Liver (tissue), 9 donors: ENCODE measurements around the gene CR1L. TPM values are rescaled to one million over a fixed set of nuclear protein-coding genes. Genes with fewer than 3 reads are reported as not detected.

Source experiments
- DNase-seq: peaks from one replicate; pipeline ENCODE4 v3.0.0-alpha.2; 2017; ENCODE audit warnings: low spot score
- H3K27ac ChIP-seq, 2 donors: one replicate each; pipeline ENCODE4 v1.7.0; 2013; ENCODE audit warnings: inconsistent platforms in 2 of 2, low read length in 2 of 2, control low read depth in 1 of 2, low read depth in 1 of 2, mild to moderate bottlenecking in 1 of 2
- H3K27me3 ChIP-seq, 4 donors: one replicate each; pipeline versions ENCODE4 v1.6.1 to v1.7.0; 2013; ENCODE audit warnings: low read length in 3 of 4, inconsistent platforms in 1 of 4, mild to moderate bottlenecking in 1 of 4, moderate library complexity in 1 of 4; ENCODE audit not compliant: control insufficient read depth in 4 of 4, insufficient read depth in 4 of 4
- H3K36me3 ChIP-seq, 4 donors: one replicate each; pipeline versions ENCODE4 v1.6.1 to v1.7.0; 2013; ENCODE audit warnings: low read length in 3 of 4, mild to moderate bottlenecking in 3 of 4, low read depth in 1 of 4, moderate library complexity in 1 of 4; ENCODE audit not compliant: control insufficient read depth in 4 of 4, insufficient read depth in 3 of 4
- H3K4me1 ChIP-seq, 4 donors: one replicate each; pipeline versions ENCODE4 v1.6.1 to v1.7.0; 2013; ENCODE audit warnings: low read length in 3 of 4, mild to moderate bottlenecking in 3 of 4, moderate library complexity in 1 of 4; ENCODE audit not compliant: control insufficient read depth in 4 of 4, insufficient read depth in 4 of 4
- H3K4me3 ChIP-seq, 3 donors: one replicate each; pipeline versions ENCODE4 v1.6.1 to v1.7.0; 2013; ENCODE audit warnings: low read length in 3 of 3, control low read depth in 1 of 3, low read depth in 1 of 3, mild to moderate bottlenecking in 1 of 3
- H3K9ac ChIP-seq, 2 donors: one replicate each; pipeline ENCODE4 v1.7.0; 2013; ENCODE audit warnings: low read length in 2 of 2, mild to moderate bottlenecking in 2 of 2, moderate library complexity in 2 of 2, control low read depth in 1 of 2, low read depth in 1 of 2
- H3K9me3 ChIP-seq, 4 donors: one replicate each; pipeline versions ENCODE4 v1.6.1 to v1.7.0; 2013; ENCODE audit warnings: low read length in 3 of 4; ENCODE audit not compliant: control insufficient read depth in 4 of 4
- CTCF ChIP-seq: fragments of 150-350 bp; IDR thresholded peaks from 2 replicates; pipeline ENCODE4 v1.5.1; 2017; ENCODE audit warnings: improper control_type of control experiment, low read depth, low read length; ENCODE audit not compliant: missing input control
- EGR1 ChIP-seq, 2 donors: IDR thresholded peaks; 2 replicates each; pipeline ENCODE4 v1.6.1; 2016 to 2018; ENCODE audit warnings: antibody characterized with exemption in 2 of 2, low read depth in 2 of 2
- FOXA1 ChIP-seq: IDR thresholded peaks from 2 replicates; pipeline ENCODE4 v1.6.1; 2016; ENCODE audit warnings: antibody characterized with exemption
- FOXA2 ChIP-seq: IDR thresholded peaks from 2 replicates; pipeline ENCODE4 v1.6.1; 2016; ENCODE audit warnings: antibody characterized with exemption
- GABPA ChIP-seq, 2 donors: IDR thresholded peaks in 1 of 2; conservative IDR thresholded peaks in 1 of 2; 2 replicates each; pipeline ENCODE4 v1.6.1; 2016; ENCODE audit warnings: antibody characterized with exemption in 2 of 2, mild to moderate bottlenecking in 1 of 2, moderate library complexity in 1 of 2
- HNF4A ChIP-seq, 2 donors: conservative IDR thresholded peaks; 2 replicates each; pipeline ENCODE4 v1.6.1; 2016; ENCODE audit warnings: antibody characterized with exemption in 2 of 2, mild to moderate bottlenecking in 2 of 2
- HNF4G ChIP-seq: IDR thresholded peaks from 2 replicates; pipeline ENCODE4 v1.6.1; 2016; ENCODE audit warnings: antibody characterized with exemption
- JUND ChIP-seq, 2 donors: IDR thresholded peaks; 2 replicates each; pipeline ENCODE4 v1.6.1; 2016; ENCODE audit warnings: antibody characterized with exemption in 2 of 2
- MAX ChIP-seq: IDR thresholded peaks from 2 replicates; pipeline ENCODE4 v1.6.1; 2016; ENCODE audit warnings: antibody characterized with exemption
- NR2F2 ChIP-seq: IDR thresholded peaks from 2 replicates; pipeline ENCODE4 v1.6.1; 2016; ENCODE audit warnings: antibody characterized with exemption
- RAD21 ChIP-seq, 2 donors: IDR thresholded peaks; 2 replicates each; pipeline ENCODE4 v1.6.1; 2016; ENCODE audit warnings: antibody characterized with exemption in 2 of 2, mild to moderate bottlenecking in 2 of 2
- RXRA ChIP-seq, 2 donors: IDR thresholded peaks; 2 replicates each; pipeline ENCODE4 v1.6.1; 2017 to 2018; ENCODE audit warnings: antibody characterized with exemption in 2 of 2, mild to moderate bottlenecking in 1 of 2
- SP1 ChIP-seq: IDR thresholded peaks from 2 replicates; pipeline ENCODE4 v1.6.1; 2018; ENCODE audit warnings: antibody characterized with exemption, mild to moderate bottlenecking
- TAF1 ChIP-seq: conservative IDR thresholded peaks from 2 replicates; pipeline ENCODE4 v1.6.1; 2016; ENCODE audit warnings: antibody characterized with exemption, mild to moderate bottlenecking
- YY1 ChIP-seq: IDR thresholded peaks from 2 replicates; pipeline ENCODE4 v1.6.1; 2016; ENCODE audit warnings: antibody characterized with exemption, mild to moderate bottlenecking
- ZBTB33 ChIP-seq: IDR thresholded peaks from 2 replicates; pipeline ENCODE4 v1.6.1; 2016; ENCODE audit warnings: antibody characterized with exemption
- WGBS: extraction: QIAGEN DNeasy Blood & Tissue Kit; methylation state at CpG from one replicate; pipeline ENCODE4 v1.1.7; 2013; 5-methylcytosine and 5-hydroxymethylcytosine counted together
- polyA plus RNA-seq, 2 donors: library from polyadenylated mRNA; stranded (reverse) in 1 of 2; unstranded in 1 of 2; fragments of 200-250 nt in 1 of 2; fragments of >200 nt in 1 of 2; fragmentation: Nextera tagmentation in 1 of 2; extraction: Ambion mirVana in 1 of 2; gene quantifications; one replicate each; pipeline versions ENCODE4 v1.2.1 to v1.2.3, GENCODE V29; 2013 to 2015
- total RNA-seq, 2 donors: library from RNA; depleted of rRNA; stranded (reverse); fragments of >200 nt; gene quantifications; one replicate each; pipeline ENCODE4 v1.2.3, GENCODE V29; 2014
- TF ChIP-seq, protein P1 (sequence below): IDR thresholded peaks from 2 replicates; pipeline ENCODE4 v1.6.1; 2016; ENCODE audit warnings: antibody characterized with exemption, mild to moderate bottlenecking
- TF ChIP-seq, protein P2 (sequence below): IDR thresholded peaks from 2 replicates; pipeline ENCODE4 v1.6.1; 2016; ENCODE audit warnings: antibody characterized with exemption
- donor health status: healthy.
- donor health status: healthy.
- donor health status: healthy.
- donor health status: healthy.
- donor health status: healthy.

The CR1L gene
- total and polyA plus RNA-seq, 4 donors, result 0.18 to 30.9 (median 0.42) TPM

DNA sequence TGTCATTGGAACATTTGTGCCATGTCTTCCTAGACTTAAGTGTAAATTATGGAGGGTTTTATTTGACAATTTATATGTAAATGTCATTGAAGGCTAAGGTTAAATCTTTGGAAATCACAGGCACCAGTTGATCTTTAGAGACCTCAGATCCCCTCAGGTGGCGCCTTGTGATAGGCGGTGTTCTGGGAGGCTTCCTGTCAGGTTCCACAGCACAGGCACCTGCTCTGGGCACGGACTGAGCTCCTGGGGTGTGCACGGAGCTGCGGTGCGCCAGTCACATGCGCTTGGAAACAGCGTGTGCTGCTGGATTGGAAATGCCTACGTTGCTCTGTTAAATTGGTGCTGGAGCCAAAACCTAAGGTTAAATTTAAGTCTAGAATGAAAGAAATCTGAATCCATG lies 119.0 kb downstream of the CR1L start:
- no peak overlapping the region for H3K9ac ChIP-seq
- H3K36me3 ChIP-seq, result peaks cover 7 to 58% (median 46%) of the 10 kb centered on the region in 4 donors
- no peak overlapping the region for H3K27ac ChIP-seq
- no peak for TF ChIP-seq FOXA2
- TF ChIP-seq GABPA (IDR thresholded peaks at IDR 0.05 in 1 of 2, conservative IDR thresholded peaks at IDR 0.05 in 1 of 2), result no peak
- no peak for TF ChIP-seq YY1
- TF ChIP-seq, protein P1, sequence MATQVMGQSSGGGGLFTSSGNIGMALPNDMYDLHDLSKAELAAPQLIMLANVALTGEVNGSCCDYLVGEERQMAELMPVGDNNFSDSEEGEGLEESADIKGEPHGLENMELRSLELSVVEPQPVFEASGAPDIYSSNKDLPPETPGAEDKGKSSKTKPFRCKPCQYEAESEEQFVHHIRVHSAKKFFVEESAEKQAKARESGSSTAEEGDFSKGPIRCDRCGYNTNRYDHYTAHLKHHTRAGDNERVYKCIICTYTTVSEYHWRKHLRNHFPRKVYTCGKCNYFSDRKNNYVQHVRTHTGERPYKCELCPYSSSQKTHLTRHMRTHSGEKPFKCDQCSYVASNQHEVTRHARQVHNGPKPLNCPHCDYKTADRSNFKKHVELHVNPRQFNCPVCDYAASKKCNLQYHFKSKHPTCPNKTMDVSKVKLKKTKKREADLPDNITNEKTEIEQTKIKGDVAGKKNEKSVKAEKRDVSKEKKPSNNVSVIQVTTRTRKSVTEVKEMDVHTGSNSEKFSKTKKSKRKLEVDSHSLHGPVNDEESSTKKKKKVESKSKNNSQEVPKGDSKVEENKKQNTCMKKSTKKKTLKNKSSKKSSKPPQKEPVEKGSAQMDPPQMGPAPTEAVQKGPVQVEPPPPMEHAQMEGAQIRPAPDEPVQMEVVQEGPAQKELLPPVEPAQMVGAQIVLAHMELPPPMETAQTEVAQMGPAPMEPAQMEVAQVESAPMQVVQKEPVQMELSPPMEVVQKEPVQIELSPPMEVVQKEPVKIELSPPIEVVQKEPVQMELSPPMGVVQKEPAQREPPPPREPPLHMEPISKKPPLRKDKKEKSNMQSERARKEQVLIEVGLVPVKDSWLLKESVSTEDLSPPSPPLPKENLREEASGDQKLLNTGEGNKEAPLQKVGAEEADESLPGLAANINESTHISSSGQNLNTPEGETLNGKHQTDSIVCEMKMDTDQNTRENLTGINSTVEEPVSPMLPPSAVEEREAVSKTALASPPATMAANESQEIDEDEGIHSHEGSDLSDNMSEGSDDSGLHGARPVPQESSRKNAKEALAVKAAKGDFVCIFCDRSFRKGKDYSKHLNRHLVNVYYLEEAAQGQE, result no peak
- TF ChIP-seq JUND (IDR thresholded peaks at IDR 0.05), result no peak
- no peak for TF ChIP-seq EGR1 (IDR thresholded peaks at IDR 0.05; ENCODE audit: low read depth in 2 of 2)
- TF ChIP-seq, protein P2, sequence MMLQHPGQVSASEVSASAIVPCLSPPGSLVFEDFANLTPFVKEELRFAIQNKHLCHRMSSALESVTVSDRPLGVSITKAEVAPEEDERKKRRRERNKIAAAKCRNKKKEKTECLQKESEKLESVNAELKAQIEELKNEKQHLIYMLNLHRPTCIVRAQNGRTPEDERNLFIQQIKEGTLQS, result no peak
- no peak for TF ChIP-seq MAX
- no peak for TF ChIP-seq SP1
- TF ChIP-seq FOXA1, result no peak
- TF ChIP-seq TAF1, result no peak
- no peak for TF ChIP-seq HNF4A (conservative IDR thresholded peaks at IDR 0.05)
- no peak for TF ChIP-seq CTCF
- TF ChIP-seq HNF4G, result no peak
- TF ChIP-seq RAD21 (IDR thresholded peaks at IDR 0.05), result no peak
- TF ChIP-seq ZBTB33, result no peak
- no peak for TF ChIP-seq RXRA (IDR thresholded peaks at IDR 0.05)
- TF ChIP-seq NR2F2, result no peak
- no peak for DNase-seq
- H3K4me1 ChIP-seq, result peaks cover 0 to 2% (median 0%) of the 10 kb centered on the region in 4 donors
- H3K4me3 ChIP-seq, result no peak overlapping the region
- H3K9me3 ChIP-seq, result no peaks in the 10 kb centered on the region
- H3K27me3 ChIP-seq, result no peaks in the 10 kb centered on the region
- WGBS, result 97% methylated on average over 9 of the region's 9 CpGs
